K562 (cell line): ENCODE data around the gene LACC1. TPM values are rescaled to one million over a fixed set of nuclear protein-coding genes. Genes with fewer than 3 reads are reported as not detected.

Source experiments
- ATAC-seq: fragments of 200-7000 bp; cut with Tn5 transposase; 3 replicates; pipeline ENCODE4 v1.9.1; 2020; ENCODE audit warnings: moderate library complexity
- BruUV-seq: library from RNA; stranded (reverse); fragments of 400-500 nt; replicated peaks from 2 replicates; lab custom pipeline; 2021; lab: Mats Ljungman, UMichigan
- CTCF ChIA-PET: fragments of 300-600 bp; formaldehyde crosslinking; extraction: SDS; loops from one replicate; lab custom pipeline; 2021; ENCODE audit warnings: low intra/inter-chr PET ratio; lab: Yijun Ruan, JAX
- POLR2A ChIA-PET: fragments of 300-600, 350-650 bp; sonication (Branson Sonifier 250); formaldehyde crosslinking; extraction: SDS; loops from one replicate; lab custom pipeline; 2021; ENCODE audit warnings: antibody characterized with exemption, inconsistent platforms; lab: Yijun Ruan, JAX
- DNase-seq, 4 experiments: peaks; one replicate each; pipeline versions ENCODE4 v3.0.0 to v3.0.0-alpha.2; 2011 to 2018; ENCODE audit warnings: low spot score in 3 of 4, mixed read lengths in 3 of 4; ENCODE audit errors: extremely low read depth in 1 of 4
- FAIRE-seq: peaks from 2 replicates; lab custom pipeline; 2011; peaks lifted over from hg19 to GRCh38; lab: Jason Lieb, UNC
- H2AFZ ChIP-seq: 2 replicates; pipeline ENCODE4 v1.6.0; 2011; ENCODE audit warnings: low read depth, low read length, control low read depth, inconsistent platforms
- H3K27ac ChIP-seq: fragments of 200-600 bp; 3 replicates; pipeline ENCODE4 v1.8.0; 2011; ENCODE audit warnings: low read depth, mild to moderate bottlenecking, control low read depth, inconsistent platforms, low read length, moderate library complexity, mixed read lengths; ENCODE audit errors: extremely low read depth
- H3K27me3 ChIP-seq, 2 experiments: fragments of 300-600 bp in 1 of 2; 2 replicates in 1 of 2; 3 replicates in 1 of 2; pipeline versions ENCODE4 v1.6.0 to v1.8.0; 2011; ENCODE audit warnings: inconsistent platforms in 2 of 2, low read length in 2 of 2, mild to moderate bottlenecking in 1 of 2, mixed read lengths in 1 of 2, moderate library complexity in 1 of 2; ENCODE audit not compliant: control insufficient read depth in 2 of 2, insufficient read depth in 2 of 2
- H3K36me3 ChIP-seq: fragments of 300-600 bp; 3 replicates; pipeline ENCODE4 v1.8.0; 2011; ENCODE audit warnings: mild to moderate bottlenecking, low read length, inconsistent platforms; ENCODE audit not compliant: control insufficient read depth, insufficient read depth
- H3K4me1 ChIP-seq, 2 experiments: fragments of 200-600 bp in 1 of 2; replicated peaks in 1 of 2; 2 replicates in 1 of 2; 3 replicates in 1 of 2; pipeline versions ENCODE4 v1.5.1 to v1.8.0; 2011; ENCODE audit warnings: inconsistent platforms in 2 of 2, low read length in 2 of 2, mild to moderate bottlenecking in 1 of 2, mixed read lengths in 1 of 2, moderate library complexity in 1 of 2; ENCODE audit not compliant: control insufficient read depth in 2 of 2, insufficient read depth in 2 of 2
- H3K4me2 ChIP-seq: 2 replicates; pipeline ENCODE4 v1.6.1; 2011; ENCODE audit warnings: low read length, control low read depth, inconsistent platforms, mixed read lengths; ENCODE audit not compliant: insufficient read depth
- H3K4me3 ChIP-seq: fragments of 200-600 bp; sonication (generic), shearing (Covaris generic); 2 replicates; pipeline ENCODE4 v1.5.1; 2016; ENCODE audit warnings: control low read depth, inconsistent platforms
- H3K79me2 ChIP-seq: fragments of 200-600 bp; 3 replicates; pipeline ENCODE4 v1.8.0; 2011; ENCODE audit warnings: low read length, inconsistent platforms; ENCODE audit not compliant: control insufficient read depth, insufficient read depth
- H3K9ac ChIP-seq, 2 experiments: 2 replicates each; pipeline versions ENCODE4 v1.6.0 to v1.6.1; 2011; ENCODE audit warnings: low read depth in 2 of 2, low read length in 2 of 2, control low read depth in 1 of 2, inconsistent platforms in 1 of 2, mild to moderate bottlenecking in 1 of 2, mixed read lengths in 1 of 2; ENCODE audit not compliant: insufficient read depth in 1 of 2
- H3K9me1 ChIP-seq: one replicate; pipeline ENCODE4 v1.6.0; 2011; ENCODE audit warnings: inconsistent platforms, mild to moderate bottlenecking, low read length, moderate library complexity; ENCODE audit not compliant: control insufficient read depth, insufficient read depth
- H3K9me3 ChIP-seq: replicated peaks from 2 replicates; pipeline ENCODE4 v1.5.1; 2011; ENCODE audit warnings: low read depth, low read length, inconsistent platforms; ENCODE audit not compliant: control insufficient read depth, insufficient read depth
- H4K20me1 ChIP-seq: replicated peaks from 2 replicates; pipeline ENCODE4 v1.6.1; 2011; ENCODE audit warnings: low read length, inconsistent platforms, mixed read lengths; ENCODE audit not compliant: control insufficient read depth, insufficient read depth
- CREBBP ChIP-seq: IDR thresholded peaks from one replicate; pipeline ENCODE4 v1.6.1; 2012; ENCODE audit warnings: low read depth, mild to moderate bottlenecking, control low read depth, inconsistent platforms, low read length
- DNMT1 ChIP-seq: fragments of 450-650 bp; IDR thresholded peaks from 2 replicates; pipeline ENCODE4 v1.6.1; 2016; ENCODE audit warnings: antibody characterized with exemption, mild to moderate bottlenecking
- MAFG ChIP-seq: fragments of 450-650 bp; conservative IDR thresholded peaks from 2 replicates; pipeline ENCODE4 v1.6.1; 2016; ENCODE audit warnings: missing genetic modification characterization, missing compliant biosample characterization
- RBM39 ChIP-seq: fragments of 200-400 bp; formaldehyde crosslinking; optimal IDR thresholded peaks from 2 replicates; pipeline ENCODE3; 2018; ENCODE audit warnings: low read depth, low read length
- WGBS: fragments of 100-300 bp; shearing (Covaris generic); methylation state at CpG from one replicate; pipeline ENCODE4 v1.1.6; 2016; ENCODE audit warnings: low coverage, mixed read lengths; ENCODE audit not compliant: insufficient coverage; ENCODE audit errors: missing lambda C conversion rate; 5-methylcytosine and 5-hydroxymethylcytosine counted together
- in situ Hi-C: fragments of 300-500 bp; cut with MboI; formaldehyde crosslinking; loops from 4 replicates; pipeline ENCODE4 v1.15.0; 2018; ENCODE audit warnings: inconsistent platforms, mixed read lengths
- intact Hi-C: fragments of 100-400 bp; cut with micrococcal nuclease; formaldehyde crosslinking; loops from 2 replicates; pipeline ENCODE4 v1.14.2; 2022
- polyA plus RNA-seq, 8 experiments: library from polyadenylated mRNA; depleted of rRNA in 4 of 8; stranded (reverse) in 5 of 8; unstranded in 3 of 8; fragments of >200 nt; fragmentation: Nextera tagmentation in 2 of 8; fragmentation: Illumina TruSeq in 1 of 8; extraction: Ambion mirVana in 2 of 8; extraction: Trizol in 1 of 8; gene quantifications; 2 replicates each; pipeline versions ENCODE4 v1.2.1 to v1.2.3, GENCODE V29; 2011 to 2014; ENCODE audit warnings: inconsistent platforms in 1 of 8, missing spikeins in 1 of 8
- total RNA-seq, 7 experiments: library from RNA; depleted of rRNA in 6 of 7; stranded (reverse); fragments of >200 nt in 6 of 7; fragmentation: Illumina TruSeq in 2 of 7; extraction: Trizol in 2 of 7; gene quantifications; 2 replicates each; pipeline versions ENCODE4 v1.2.1 to v1.2.3, GENCODE V29; 2011 to 2021; ENCODE audit warnings: low replicate concordance in 1 of 7
- TF ChIP-seq, protein P1 (sequence below): fragments of 450-650 bp; IDR thresholded peaks from 2 replicates; pipeline ENCODE4 v1.6.1; 2018; ENCODE audit not compliant: partially characterized antibody
- TF ChIP-seq, protein P2 (sequence below): sonication (generic); formaldehyde crosslinking; IDR thresholded peaks from 2 replicates; pipeline ENCODE4 v1.8.1; 2023; ENCODE audit warnings: mild to moderate bottlenecking, missing genetic modification reagents

LACC1 gene
- total and polyA plus RNA-seq, 9 of the 15 experiments (the other 6 are each of a cell fraction or from before 2014, with no cell fraction given), result 0.24 TPM; not detected in 8

DNA sequence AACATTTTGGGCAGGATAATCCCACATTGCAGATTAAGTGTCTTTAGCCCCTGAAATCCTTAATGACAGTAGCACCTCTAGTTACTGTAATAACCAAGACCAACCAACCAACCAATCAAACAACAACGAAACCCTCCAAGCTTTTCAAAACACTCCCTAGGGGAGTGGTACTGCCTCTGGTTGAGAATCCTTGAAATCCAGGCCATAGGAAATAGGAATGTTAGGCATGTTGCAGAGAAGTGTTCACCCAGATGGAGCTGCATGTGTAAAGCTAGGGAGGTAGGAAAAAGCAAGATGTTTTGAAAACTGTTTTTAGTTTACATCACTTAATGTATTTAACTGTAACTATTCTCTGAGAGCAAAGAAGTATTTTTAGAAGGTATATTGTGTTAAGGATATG, 4.5 kb downstream of the LACC1 start:
- WGBS, result 0% methylated on average over 1 of the region's 1 CpG
- in situ Hi-C loops (no loop called here), intact Hi-C loops (no loop called here)
- Histone ChIP-seq H4K20me1 (no peaks in the 10 kb centered on the region), H3K27me3 (no peaks in the 10 kb centered on the region), H3K9me1 (no peaks in the 10 kb centered on the region), H3K4me3 (no peak overlapping the region), H2AFZ (no peak overlapping the region), H3K9ac (no peak overlapping the region), H3K4me1 (no peaks in the 10 kb centered on the region; a peak in 1 of 5 replicates), H3K9me3 (no peaks in the 10 kb centered on the region), H3K36me3 (no peaks in the 10 kb centered on the region), H3K27ac (no peak overlapping the region), H3K4me2 (no peak overlapping the region), H3K79me2 (no peaks in the 10 kb centered on the region)
- BruUV-seq, result no TSS peak
- CTCF ChIA-PET, result no interaction called here
- no peak for FAIRE-seq
- no peak for ATAC-seq
- TF ChIP-seq MAFG (tag) (no peak), RBM39 (no peak), CREBBP (no peak), DNMT1 (no peak)
- TF ChIP-seq, protein P1, sequence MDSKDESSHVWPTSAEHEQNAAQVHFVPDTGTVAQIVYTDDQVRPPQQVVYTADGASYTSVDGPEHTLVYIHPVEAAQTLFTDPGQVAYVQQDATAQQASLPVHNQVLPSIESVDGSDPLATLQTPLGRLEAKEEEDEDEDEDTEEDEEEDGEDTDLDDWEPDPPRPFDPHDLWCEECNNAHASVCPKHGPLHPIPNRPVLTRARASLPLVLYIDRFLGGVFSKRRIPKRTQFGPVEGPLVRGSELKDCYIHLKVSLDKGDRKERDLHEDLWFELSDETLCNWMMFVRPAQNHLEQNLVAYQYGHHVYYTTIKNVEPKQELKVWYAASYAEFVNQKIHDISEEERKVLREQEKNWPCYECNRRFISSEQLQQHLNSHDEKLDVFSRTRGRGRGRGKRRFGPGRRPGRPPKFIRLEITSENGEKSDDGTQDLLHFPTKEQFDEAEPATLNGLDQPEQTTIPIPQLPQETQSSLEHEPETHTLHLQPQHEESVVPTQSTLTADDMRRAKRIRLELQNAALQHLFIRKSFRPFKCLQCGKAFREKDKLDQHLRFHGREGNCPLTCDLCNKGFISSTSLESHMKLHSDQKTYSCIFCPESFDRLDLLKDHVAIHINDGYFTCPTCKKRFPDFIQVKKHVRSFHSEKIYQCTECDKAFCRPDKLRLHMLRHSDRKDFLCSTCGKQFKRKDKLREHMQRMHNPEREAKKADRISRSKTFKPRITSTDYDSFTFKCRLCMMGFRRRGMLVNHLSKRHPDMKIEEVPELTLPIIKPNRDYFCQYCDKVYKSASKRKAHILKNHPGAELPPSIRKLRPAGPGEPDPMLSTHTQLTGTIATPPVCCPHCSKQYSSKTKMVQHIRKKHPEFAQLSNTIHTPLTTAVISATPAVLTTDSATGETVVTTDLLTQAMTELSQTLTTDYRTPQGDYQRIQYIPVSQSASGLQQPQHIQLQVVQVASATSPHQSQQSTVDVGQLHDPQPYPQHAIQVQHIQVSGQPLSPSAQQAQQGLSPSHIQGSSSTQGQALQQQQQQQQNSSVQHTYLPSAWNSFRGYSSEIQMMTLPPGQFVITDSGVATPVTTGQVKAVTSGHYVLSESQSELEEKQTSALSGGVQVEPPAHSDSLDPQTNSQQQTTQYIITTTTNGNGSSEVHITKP, result no peak
- TF ChIP-seq, protein P2, sequence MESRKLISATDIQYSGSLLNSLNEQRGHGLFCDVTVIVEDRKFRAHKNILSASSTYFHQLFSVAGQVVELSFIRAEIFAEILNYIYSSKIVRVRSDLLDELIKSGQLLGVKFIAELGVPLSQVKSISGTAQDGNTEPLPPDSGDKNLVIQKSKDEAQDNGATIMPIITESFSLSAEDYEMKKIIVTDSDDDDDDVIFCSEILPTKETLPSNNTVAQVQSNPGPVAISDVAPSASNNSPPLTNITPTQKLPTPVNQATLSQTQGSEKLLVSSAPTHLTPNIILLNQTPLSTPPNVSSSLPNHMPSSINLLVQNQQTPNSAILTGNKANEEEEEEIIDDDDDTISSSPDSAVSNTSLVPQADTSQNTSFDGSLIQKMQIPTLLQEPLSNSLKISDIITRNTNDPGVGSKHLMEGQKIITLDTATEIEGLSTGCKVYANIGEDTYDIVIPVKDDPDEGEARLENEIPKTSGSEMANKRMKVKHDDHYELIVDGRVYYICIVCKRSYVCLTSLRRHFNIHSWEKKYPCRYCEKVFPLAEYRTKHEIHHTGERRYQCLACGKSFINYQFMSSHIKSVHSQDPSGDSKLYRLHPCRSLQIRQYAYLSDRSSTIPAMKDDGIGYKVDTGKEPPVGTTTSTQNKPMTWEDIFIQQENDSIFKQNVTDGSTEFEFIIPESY (CRISPR knock-in tag), result no peak
- POLR2A ChIA-PET, result no interaction called here
- DNase-seq, result no peak
